ENCODE results near the gene DENND4B.
"Not testable (repeated sequence)": the region's sequence is repeated elsewhere in the genome, so short reads cannot be mapped to it uniquely, and the experiment has no call there.

The DENND4B gene

DNA sequence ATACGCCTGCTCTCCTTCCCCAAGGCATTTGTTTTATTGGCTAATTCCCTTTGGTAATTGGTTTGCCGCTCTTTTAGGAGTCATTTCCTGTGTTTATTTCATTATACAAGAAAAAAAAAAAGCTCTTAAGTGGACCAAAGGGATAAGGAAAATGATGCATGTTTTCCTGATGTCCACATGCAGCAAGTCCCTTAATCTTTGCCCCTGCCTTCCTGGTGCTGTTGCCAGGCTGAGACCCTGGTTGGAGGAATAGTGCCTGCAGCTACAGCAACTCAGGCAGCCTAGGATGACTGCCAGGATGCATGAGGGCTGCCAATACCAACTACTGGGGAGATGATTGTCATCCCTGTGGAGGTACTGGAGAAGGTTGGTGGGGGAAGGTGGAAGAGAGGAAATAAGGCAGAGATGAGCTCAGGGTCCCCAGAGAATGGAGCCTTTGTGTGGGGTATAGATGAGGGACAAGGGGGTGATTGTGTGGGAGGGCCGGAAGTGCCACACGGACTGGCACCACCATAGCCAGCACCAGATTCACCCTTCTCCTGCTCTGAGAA is 17.7 kb downstream of the DENND4B start:
- DNase-seq (ENCODE audit: low read depth in 1 of 2, low spot score in 1 of 2), result no peak

DNA sequence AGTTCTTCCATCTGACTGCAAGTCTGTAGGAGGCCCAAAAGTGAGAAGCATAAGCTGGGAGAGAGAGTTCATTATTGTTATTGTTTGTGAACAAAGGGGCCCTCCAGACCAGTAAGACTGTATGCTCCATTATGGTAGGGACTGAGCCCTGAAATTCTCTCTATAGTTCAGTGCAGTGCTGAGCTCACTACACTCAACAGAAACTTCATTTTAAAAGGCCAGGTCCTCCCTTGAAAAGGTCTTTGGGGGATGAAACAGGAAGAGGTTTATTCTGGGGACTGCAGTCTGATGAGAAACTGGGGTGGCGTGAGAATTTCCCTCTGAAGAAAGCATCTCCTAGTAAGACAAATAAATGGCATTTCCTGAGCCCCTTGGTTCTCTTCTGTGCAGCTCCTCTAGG is 18.3 kb downstream of the DENND4B start:
- no peak for DNase-seq (ENCODE audit: low read depth in 1 of 2, low spot score in 1 of 2)

DNA sequence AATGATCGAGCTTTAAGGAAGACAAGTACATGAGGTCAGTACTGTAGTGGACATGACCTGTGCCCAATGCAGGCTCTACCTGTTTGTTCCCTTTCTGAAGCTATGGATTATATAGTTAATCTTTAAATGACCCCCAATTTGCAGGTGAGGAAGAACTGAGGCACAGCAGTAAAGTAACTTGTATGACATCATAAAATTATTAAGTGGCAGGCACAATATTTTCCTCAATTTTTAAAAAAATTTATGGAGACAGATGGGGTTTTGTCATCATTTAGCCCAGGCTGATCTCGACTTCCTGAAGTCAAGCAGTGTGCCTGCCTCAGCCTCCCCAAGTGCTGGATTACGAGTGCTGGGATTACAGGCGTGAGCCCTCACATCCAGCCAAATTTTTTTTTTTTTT is 20.1 kb downstream of the DENND4B start:
- no peak for DNase-seq (ENCODE audit: low read depth in 1 of 2, low spot score in 1 of 2)

DNA sequence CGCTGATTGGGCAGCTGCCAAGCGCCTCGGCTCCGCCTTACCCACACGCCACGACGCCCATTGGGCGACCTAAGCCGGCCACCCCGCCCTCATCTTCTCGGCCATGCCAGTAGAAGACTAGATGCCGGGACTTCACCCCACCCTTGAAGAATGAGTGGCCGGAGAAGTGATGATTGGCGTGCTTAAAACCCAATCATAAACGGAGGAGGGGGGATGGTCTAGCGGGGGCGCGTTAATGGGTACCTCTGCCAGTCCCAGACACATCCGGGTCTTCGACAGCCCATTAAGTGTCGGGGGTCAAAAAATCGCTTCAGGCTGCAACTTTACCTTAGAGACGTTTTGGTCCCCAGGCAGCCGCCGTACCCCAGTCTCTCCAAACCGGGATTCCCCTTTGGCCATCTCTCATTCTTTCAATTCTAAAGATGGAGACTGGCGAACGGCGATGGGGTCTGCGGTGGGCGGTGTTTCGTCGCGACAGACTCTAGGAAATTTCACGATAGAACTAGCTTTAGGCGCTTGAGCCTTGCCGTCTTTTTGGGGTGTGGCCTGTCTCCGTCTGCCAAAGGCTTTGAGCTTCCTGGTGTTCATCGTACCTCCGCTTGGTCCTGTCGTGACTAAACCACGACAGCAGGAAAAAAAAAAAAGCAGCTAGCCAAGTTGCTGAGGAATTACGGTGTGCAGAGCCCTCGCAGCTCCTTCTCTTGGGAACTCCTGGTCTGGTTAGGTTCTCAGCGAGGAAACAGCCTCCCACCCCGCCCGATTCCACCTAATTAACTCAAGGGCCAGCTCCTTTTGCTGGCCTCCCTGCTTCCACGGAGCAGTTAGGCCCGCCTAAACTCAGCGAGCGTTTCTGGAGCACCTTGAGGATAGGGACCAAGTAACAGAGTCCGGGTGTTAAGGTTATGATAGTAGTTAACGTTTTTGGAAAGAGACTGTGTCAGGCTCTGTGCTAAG is 23.3 kb downstream of the DENND4B start, which contains the start of gene GATAD2B:
Gene GATAD2B, minus strand, starts transcription at position 1 of the 954 bp plus-strand sequence. CDS start 94,625 bp downstream, outside the sequence.
- DNase-seq (ENCODE audit: low read depth in 1 of 2, low spot score in 1 of 2), result peak; percentile 92 to 100

DNA sequence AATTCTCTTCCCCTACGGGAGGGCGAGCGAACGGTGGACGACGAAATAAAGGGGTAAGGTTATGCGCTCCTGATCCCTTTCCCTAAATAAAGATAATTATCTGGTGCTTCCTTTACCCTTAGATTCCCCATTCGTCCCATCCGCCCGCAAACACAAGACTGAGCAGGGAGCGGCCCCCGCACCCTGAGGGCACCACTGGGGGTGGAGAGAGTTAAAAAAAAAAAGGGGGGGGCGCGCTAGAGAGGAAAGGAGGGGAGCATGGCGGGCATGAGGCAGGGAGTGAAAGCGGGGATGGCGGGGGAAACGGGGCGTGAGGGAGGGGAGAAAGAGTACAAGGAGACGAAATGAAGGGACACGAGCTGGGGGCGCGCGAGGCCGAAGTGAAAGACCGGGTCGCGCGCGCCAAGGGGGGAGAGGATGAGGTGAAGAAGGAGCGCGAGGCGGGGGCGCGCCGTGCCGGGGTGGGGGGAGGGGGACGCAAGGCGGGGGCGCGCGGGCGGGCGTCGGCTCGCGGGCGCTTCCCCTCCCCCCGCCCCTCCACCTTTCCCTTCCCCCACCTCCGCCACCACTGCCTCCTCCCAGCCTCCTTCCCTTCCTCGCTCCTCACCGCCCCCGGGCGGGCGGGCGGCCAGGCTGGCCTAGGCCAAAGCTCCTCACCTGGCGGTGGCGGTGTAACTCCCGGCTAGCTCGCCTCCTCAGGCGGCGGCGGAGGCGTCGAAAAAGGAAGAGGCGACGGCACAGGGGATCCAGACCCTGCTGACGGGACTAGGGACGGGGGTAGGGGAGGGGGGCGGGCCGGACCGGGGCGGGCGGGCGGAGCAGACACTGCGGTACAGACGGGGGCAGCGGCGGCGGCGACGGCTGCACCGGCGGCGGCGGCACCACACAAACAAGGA is 24.2 kb downstream of the DENND4B start:
- peak; percentile 43 to 55 for DNase-seq (ENCODE audit: low read depth in 1 of 2, low spot score in 1 of 2)

DNA sequence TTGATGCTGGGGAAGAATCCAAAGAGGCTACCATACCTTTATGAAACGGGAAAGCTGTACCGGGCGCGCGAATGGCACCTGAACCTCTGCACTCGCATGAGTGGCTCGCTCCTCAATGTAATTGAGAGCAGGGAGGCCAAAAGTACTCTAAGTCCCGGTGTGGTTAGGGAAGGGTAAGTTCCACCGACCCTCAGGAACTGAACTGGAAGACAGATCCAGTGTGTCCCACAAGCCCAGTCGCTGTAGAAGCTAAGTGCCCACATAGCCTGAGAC is 24.8 kb downstream of the DENND4B start:
- DNase-seq (ENCODE audit: low read depth in 1 of 2, low spot score in 1 of 2), result no peak

DNA sequence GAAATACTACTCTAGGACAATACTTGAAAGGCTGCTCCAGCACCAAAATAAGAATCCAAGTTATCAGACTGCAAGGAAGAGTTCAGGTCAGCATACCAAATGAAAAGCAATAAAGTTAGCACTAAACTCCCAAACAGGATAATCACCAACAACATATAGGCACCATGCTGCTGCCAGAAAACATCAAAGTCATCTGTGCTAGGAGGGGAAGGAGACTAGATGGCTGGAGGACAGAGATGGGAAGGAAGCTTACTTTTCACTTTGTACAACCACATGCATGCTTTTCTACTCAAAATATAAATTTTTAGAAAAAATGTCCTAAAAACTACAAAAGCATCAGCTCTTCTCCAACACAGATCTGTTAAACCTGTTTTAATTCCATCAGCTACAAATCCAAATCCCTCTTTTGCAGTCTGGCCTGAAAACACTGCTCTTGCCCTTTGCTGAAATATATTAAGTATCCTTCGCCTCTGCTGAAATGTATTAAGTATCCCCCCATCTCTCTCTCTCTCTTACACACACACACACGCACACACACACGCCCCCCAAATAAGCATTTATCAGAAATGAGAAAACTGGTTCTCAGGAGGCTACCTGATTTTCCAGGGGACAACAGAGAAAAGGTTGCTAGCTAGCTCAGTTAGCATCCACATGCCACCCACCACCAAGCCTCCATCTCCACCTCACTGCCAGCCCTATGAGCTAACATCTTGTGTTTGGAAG is 25.3 kb downstream of the DENND4B start:
- no peak for DNase-seq (ENCODE audit: low read depth in 1 of 2, low spot score in 1 of 2)

DNA sequence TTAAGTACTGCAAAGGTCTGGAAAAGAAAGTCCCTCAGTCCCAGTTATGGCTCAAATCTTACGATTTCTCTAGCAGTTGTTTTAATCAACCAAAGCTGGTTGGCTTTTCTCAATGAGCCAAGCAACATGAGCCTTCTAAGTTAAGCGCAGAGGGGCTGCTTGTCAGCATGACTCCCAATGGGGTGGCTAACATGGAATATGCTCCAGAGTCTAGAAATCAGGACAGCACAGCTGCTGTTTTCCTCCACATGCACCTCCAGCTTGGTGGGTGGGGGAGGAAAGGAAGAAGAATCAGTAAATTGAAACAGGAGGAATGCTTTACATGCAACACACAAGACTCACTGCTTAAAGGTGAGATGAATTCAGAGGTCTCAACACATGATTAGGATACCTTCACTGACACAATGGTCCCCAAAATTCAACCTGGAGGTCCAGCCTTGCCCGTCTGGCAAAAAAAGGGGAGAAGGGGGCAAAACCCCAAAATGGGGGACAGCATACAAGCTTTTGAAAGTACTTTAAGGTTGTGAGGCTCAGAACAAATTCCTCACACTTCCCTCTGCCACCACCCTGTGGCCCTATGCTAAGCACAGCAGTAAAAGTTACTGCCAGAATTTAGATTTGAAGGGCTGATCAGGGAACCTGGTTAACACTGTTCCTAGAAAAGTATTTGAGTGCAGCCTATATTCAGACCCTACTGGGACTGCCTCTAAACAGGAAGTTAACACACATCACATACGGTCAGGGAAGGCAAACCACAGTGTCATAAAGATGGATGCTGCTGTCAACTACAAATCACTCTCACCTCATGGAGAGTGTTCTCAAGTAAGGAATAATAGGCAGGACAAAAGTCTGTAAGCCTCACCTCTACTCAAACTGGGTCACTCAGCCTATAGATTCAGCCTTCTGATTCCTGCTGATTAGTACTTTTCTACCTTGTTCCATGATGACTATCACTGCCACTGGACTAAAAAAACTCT is 26.4 kb downstream of the DENND4B start:
- no peak for DNase-seq (ENCODE audit: low read depth in 1 of 2, low spot score in 1 of 2)

DNA sequence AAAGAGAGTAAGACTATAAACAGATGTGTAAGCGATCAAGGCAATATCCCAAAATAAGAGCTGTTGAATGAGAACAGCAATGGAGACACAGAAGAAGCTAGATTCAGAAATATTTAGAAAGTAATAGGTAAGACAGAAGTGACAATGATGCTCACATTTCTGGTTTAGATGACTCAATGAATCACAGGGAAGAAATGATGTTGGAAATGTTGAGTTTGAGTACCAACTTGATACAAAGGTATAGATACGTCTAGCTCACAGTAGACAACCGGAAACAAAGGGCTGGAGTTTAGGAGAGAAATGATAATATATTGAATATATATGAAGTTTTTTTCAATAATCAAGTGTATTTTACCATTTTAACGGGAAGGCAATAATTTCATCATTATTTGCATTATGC is 30.2 kb downstream of the DENND4B start:
- no peak for DNase-seq (ENCODE audit: low read depth in 1 of 2, low spot score in 1 of 2)

DNA sequence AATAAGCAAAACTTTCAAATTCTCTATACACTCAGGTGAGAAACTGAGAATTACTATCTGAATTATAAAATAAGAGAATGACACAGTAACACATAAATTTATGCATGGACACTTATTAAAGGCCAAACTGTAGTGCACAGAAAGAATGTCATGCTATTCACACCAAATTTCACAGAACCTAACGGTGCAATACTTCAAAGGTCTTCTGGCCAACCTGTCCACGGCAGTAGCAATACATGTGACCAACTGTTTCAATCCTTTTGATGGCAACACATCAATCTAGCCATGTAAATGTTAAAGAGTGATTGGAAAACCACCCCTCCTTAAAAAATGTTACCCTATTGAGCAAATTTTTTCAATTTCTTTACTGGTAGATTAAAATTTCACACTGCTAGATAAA is 34.2 kb downstream of the DENND4B start:
- DNase-seq (ENCODE audit: low read depth in 1 of 2, low spot score in 1 of 2), result no peak

DNA sequence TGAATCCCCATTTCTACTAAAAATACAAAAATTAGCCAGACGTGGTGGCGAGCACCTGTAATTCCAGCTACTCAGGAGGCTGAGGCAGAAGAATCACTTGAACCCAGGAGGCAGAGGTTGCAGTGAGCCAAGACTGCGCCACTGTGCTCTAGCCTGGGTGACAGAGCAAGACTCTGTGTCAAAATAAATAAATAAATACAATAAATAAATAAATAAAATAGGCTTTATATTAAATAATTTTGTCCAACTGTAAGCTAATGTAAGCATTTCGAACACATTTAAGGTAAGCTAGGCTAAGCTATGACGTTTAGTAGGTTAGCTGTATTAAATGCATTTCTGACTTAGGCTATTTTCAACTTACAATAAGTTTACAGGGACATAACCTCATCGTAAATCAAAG is 36.0 kb downstream of the DENND4B start:
- DNase-seq (ENCODE audit: low read depth in 1 of 2, low spot score in 1 of 2), result not testable (repeated sequence)

DNA sequence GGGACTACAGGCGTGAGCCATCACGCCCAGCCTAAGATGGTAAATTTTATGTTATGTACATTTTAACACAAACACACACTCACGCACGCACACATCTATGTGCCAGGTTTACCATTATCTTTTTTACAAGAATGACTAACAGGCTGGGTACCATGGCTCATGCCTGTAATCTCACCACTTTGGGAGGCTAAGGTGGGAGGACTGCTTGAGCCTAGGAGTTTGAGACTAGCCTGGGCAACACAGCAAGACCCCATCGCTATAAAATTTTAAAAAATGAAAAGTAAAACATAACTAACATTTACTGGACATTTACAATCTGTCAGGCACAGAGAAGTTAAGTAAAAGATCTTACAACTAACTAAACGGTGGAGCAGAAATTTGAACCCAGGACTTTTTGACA is 38.4 kb downstream of the DENND4B start:
- no peak for DNase-seq (ENCODE audit: low read depth in 1 of 2, low spot score in 1 of 2)

DNA sequence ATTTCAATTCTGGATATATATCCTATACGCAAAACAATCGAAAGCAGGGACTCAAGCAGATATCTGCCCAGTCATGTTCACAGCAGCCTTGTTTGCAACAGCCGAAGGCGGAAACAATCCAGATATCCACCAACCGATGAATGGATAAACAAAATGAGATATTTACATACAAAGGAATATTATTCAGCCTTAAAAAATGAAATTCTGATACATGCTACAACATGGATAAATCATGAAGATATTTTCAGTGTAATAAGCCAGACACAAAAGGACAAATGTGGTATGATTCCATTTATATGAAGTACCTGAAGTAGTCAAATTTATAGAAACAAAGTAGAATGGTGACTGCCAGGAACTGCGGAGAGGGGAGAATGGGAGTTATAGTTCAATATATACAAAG is 39.4 kb downstream of the DENND4B start:
- no peak for DNase-seq (ENCODE audit: low read depth in 1 of 2, low spot score in 1 of 2)

DNA sequence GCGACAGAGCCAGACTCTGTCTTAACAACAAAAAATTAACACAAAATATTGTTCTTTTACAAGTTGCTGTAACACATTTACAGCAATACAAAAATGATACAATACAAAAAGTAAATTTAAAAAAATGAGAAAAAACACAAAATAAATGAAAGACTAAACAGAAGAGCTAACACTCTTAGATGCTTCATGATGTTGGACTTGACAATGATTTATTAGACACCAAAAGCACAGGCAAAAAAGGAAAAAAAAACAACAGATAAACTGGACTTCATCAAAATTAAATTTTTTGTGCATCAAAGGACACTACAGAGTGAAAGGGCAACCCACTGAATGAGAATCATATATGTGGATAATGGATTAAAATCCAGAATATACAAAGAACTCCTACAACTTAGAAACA is 40.1 kb downstream of the DENND4B start:
- no peak for DNase-seq (ENCODE audit: low read depth in 1 of 2, low spot score in 1 of 2)

DNA sequence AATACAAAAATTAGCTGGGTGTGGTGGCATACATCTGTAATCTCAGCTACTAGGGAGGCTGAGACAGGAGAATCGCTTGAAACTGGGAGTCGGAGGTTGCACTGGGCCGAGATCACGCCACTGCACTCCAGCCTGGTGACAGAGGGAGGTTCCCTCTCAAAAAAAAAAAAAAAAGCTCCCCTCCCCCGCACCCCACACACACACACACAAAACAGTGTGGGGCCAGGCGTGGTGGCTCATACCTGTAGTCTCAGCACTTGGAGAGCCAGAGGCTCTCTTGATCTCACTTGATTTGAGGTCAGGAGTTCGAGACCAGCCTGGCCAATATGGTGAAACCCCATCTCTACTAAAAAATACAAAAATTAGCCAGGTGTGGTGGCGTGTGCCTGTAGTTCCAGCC is 40.6 kb downstream of the DENND4B start:
- not testable (repeated sequence) for DNase-seq (ENCODE audit: low read depth in 1 of 2, low spot score in 1 of 2)

DNA sequence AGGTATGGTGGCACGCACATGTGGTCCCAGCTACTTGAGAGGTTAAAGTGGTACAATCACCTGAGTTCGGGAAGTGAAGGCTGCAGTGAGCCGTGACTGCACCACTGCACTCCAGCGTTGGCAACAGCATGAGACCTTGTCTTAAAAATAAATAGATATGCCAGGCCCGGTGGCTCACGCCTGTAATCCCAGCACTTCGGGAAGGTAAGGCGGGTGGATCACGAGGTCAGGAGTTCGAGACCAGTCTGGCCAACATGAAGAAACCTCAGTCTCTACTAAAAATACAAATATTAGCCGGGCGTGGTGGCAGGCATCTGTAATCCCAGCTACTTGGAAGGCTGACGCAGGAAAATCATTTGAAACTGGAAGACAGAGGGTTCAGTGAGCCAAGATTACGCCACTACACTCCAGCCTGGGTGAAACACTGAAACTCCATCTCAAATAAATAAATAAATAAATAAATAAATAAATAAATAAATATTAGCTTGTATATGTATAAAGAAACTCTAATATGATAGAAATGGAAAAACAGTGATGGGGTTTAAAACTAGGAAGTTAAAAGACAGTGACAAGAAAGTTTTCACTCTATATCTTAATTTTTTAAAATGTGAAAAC is 42.6 kb downstream of the DENND4B start:
- no peak for DNase-seq (ENCODE audit: low read depth in 1 of 2, low spot score in 1 of 2)

DNA sequence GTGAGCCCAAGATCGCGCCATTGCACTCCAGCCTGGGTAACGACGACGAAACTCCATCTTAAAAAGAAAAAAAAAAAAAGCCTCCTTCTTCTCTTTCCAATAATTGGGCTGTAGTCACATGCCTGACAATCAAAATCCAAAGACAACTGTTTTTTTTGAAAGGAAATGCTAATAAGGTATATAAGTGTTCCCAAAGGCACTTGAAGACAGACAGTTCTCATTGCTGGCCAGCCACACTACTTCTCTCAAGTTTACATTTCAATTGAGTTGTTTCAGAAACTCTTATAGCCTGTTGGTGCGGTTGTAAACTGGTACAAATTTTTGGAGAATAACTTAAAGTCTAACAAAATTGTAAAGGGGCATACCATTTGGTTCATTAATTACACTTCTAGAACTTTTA is 47.0 kb downstream of the DENND4B start:
- DNase-seq (ENCODE audit: low read depth in 1 of 2, low spot score in 1 of 2), result no peak

DNA sequence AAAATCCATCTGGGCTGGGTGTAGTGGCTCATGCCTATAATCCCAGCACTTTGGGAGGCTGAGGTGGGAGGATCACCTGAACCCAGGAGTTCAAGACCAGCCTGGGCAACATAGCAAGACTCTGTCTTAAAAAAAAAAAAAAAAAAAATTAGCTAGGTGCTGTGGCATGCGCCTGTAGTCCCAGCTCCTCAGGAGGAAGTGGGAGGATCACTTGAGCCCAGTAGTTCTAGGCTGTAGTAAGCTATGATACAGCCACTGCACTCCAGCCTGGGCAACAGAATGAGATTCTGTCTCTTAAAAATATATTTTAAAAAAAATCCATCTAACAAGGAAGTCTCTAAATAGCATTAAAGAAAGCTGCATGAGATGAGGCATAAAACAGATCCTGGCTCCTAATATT is 50.7 kb downstream of the DENND4B start:
- DNase-seq (ENCODE audit: low read depth in 1 of 2, low spot score in 1 of 2), result not testable (repeated sequence)

DNA sequence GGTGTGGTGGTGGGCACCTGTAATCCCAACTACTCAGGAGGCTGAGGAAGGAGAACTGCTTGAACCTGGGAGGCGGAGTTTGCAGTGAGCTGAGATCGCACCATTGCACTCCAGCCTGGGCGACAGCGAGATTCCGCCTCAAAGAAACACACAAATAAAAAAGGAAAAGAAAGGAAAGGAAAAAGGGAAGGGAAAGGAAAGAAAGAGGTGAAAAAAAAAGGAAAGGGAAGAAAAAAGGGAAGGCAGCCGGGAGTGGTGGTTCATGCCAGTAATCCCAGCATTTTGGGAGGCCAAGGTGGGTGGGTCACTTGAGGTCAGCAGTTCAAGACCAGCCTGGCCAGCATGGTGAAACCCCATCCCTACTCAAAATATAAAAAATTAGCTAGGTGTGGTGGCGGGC is 55.5 kb downstream of the DENND4B start:
- DNase-seq (ENCODE audit: low read depth in 1 of 2, low spot score in 1 of 2), result not testable (repeated sequence)

DNA sequence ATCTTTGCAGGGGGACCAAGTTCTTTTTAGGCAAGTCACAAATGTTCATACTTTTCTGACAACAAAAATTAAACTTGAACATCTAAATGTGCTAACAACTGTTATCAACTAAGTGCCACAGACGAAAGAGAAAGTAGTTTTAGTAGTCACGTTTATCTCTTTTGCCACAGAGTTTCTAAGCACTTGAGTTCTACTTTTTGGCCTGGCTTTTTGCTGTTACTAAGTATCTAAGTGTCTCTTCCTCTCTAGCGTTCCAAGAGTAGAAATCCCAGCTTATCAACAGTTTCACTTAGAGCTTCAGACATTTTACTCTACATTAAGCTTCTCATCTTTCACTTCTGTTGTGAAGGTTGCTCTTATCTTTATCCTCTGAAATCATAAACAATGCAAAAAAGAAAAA is 58.0 kb downstream of the DENND4B start:
- no peak for DNase-seq (ENCODE audit: low read depth in 1 of 2, low spot score in 1 of 2)
